ENCODE data around the gene TMEM89. TPM values are rescaled to one million over a fixed set of nuclear protein-coding genes. Genes with fewer than 3 reads are reported as not detected.
A peak's percentile ranks its signal among the peaks of the same experiment; 100 is the strongest.

TMEM89 gene
- total RNA-seq, 4 donors from 2014 or later = not detected

DNA sequence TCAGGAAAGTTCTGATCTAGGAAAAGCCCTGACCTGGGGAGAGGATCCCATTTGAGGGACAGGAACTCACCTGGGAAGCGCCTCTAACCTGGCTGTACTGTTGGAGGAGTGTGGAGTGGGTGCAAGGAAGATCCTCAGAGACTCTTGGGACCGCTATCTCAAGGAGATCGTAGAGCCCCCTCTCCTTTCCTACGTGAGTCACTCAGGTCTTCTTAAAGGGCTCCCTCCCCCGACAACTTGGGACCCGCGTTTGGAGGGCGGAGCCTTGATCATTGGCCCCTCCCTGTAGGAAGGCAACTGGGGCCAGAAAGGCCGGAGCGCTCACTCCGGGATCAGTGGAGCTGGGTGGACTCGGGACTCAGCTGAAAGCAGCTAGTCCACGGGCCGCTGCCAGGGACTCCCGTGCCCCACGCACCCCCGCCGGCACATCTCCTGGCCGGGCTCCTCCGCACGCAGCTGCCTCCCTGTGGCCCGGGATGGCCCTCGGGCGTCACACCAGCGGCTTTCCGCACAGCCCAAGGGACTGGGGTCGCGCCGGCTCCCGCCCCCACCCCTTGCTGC, 13.2 kb upstream of the TMEM89 start:
- 3 to 9% methylated on average over 7 to 28 of the region's 30 CpGs for WGBS, 2 donors
- peak in 1 of 2 donors; percentile 36 for DNase-seq (ENCODE audit: low spot score in 2 of 2)
- H3K9me3 ChIP-seq = no peaks in the 10 kb centered on the region
- no peak for TF ChIP-seq POLR2A (IDR thresholded peaks at IDR 0.05)
- no peak for TF ChIP-seq EP300 (IDR thresholded peaks at IDR 0.05)
- TF ChIP-seq, protein P1, sequence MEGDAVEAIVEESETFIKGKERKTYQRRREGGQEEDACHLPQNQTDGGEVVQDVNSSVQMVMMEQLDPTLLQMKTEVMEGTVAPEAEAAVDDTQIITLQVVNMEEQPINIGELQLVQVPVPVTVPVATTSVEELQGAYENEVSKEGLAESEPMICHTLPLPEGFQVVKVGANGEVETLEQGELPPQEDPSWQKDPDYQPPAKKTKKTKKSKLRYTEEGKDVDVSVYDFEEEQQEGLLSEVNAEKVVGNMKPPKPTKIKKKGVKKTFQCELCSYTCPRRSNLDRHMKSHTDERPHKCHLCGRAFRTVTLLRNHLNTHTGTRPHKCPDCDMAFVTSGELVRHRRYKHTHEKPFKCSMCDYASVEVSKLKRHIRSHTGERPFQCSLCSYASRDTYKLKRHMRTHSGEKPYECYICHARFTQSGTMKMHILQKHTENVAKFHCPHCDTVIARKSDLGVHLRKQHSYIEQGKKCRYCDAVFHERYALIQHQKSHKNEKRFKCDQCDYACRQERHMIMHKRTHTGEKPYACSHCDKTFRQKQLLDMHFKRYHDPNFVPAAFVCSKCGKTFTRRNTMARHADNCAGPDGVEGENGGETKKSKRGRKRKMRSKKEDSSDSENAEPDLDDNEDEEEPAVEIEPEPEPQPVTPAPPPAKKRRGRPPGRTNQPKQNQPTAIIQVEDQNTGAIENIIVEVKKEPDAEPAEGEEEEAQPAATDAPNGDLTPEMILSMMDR (IDR thresholded peaks at IDR 0.05) = no peak
- peaks cover 0 to 27% (median 19%) of the 10 kb centered on the region in 4 donors for H3K4me1 ChIP-seq
- peak overlapping the region; percentile 10 to 92 (median 76) for H3K27ac ChIP-seq
- H3K27me3 ChIP-seq = no peaks in the 10 kb centered on the region
- H3K36me3 ChIP-seq = peaks cover 0 to 37% (median 0%) of the 10 kb centered on the region in 3 donors
- H3K4me3 ChIP-seq = peak overlapping the region; percentile 68 to 88 (median 80)

DNA sequence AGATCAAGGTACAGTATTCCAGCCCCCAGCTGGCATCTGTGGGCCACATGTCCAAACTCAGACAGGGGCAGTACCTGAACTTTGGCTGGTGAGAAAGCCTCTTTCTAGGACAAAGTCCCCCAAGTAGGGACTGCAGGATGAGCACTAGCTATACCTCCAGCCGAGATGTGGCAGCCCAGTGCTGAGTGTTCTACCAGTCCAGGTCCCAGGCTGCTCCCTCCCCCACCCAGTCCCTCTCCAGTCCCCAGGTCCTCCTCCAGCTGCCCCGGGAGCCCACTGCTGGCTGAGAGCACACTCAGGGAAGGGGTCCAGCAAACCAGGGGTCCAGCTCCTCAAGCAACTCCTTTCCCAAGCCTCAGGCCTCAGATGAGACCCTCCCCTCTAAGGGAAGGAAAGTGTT, 12.2 kb upstream of the TMEM89 start:
- no peaks in the 10 kb centered on the region for H3K27me3 ChIP-seq
- peak overlapping the region in 1 of 4 donors; percentile 75 for H3K27ac ChIP-seq
- WGBS, 2 donors = 82 to 84% methylated on average over 2 of the region's 2 CpGs
- no peak for DNase-seq (ENCODE audit: low spot score in 2 of 2)
- H3K4me3 ChIP-seq = no peak overlapping the region
- H3K4me1 ChIP-seq = peaks cover 0 to 27% (median 19%) of the 10 kb centered on the region in 4 donors
- no peaks in the 10 kb centered on the region for H3K9me3 ChIP-seq
- TF ChIP-seq, protein P1 (IDR thresholded peaks at IDR 0.05) = no peak
- TF ChIP-seq EP300 (IDR thresholded peaks at IDR 0.05) (no peak), POLR2A (IDR thresholded peaks at IDR 0.05) (no peak)
- H3K36me3 ChIP-seq = peaks cover 0 to 45% (median 0%) of the 10 kb centered on the region in 3 donors

DNA sequence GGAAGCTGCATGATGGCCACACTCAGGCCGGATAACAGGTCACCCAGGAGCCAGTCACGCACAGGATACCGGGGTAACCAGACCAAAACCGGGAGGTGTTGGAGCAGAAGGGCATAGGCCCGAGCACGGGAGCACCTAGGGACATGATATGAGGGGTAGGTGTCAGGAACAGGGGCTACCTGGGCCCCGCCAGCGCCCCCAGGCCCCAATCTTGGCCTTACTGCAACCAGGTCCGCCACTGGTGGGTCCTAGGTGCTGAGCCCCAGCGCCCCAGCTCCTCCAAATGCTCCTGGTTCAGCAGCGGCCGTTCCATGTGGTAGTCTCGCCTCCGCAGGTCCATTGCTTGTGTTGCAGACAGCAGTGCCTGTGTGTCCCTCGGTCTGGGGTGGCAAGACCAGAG, 11.7 kb upstream of the TMEM89 start:
- Histone ChIP-seq H3K4me3 (no peak overlapping the region), H3K9me3 (no peaks in the 10 kb centered on the region), H3K36me3 (peaks cover 0 to 50% (median 0%) of the 10 kb centered on the region in 3 donors), H3K4me1 (peaks cover 0 to 27% (median 19%) of the 10 kb centered on the region in 4 donors), H3K27me3 (no peaks in the 10 kb centered on the region), H3K27ac (no peak overlapping the region)
- DNase-seq (ENCODE audit: low spot score in 2 of 2) = no peak
- 91 to 95% methylated on average over 15 of the region's 15 CpGs for WGBS, 2 donors
- TF ChIP-seq EP300 (IDR thresholded peaks at IDR 0.05) (no peak), POLR2A (IDR thresholded peaks at IDR 0.05) (no peak)
- TF ChIP-seq, protein P1 (IDR thresholded peaks at IDR 0.05) = no peak

DNA sequence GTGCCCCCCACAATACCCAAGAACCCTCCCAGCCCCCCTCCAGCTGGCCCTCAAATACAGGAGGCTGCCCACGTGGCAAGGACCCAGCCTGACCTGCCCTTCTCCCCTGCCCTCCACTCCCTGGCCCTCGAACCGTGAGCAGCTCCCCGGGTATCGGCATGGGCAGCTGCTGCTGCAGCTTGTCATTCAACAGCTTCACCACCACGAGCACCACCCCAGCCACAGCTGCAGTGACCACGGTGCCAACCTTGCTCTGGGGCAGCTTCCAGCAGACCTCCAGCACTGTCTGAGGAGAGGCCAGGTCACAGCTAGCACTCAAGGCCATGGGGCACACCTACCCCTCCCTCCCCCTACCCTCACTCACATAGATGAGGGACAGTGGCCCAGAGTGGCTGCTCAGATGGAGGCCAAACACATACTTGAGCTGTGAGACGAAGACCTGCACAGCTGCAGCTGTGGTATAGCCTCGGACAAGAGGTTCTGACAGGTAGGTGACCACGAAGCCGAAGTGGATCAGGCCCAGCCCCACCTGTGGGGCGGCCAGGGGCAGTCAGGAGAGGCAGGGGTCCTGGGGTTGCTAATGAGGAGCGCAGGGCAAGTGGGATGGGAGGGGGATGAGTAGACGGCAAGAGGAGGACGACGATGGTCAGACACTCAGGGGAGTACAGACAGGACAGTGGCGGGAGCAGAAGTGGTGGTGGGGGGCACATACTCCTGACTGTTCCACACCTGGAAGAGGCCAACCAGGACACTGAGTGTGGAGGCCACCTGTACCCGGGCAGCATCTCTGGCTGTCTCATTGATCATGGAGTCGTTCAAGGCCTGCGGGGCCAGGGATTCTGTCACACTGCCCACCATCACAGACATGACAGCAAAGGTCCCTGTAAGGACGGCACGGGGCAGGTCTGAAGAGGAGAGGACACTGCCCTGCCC, 10.2 kb upstream of the TMEM89 start:
- Histone ChIP-seq H3K27me3 (no peaks in the 10 kb centered on the region), H3K9me3 (no peaks in the 10 kb centered on the region), H3K27ac (no peak overlapping the region), H3K4me3 (no peak overlapping the region), H3K4me1 (peaks cover 0 to 27% (median 19%) of the 10 kb centered on the region in 4 donors), H3K36me3 (peaks cover 0 to 65% (median 0%) of the 10 kb centered on the region in 3 donors)
- 85 to 90% methylated on average over 22 of the region's 22 CpGs for WGBS, 2 donors
- TF ChIP-seq EP300 (IDR thresholded peaks at IDR 0.05) = no peak
- TF ChIP-seq, protein P1 (IDR thresholded peaks at IDR 0.05) = no peak
- TF ChIP-seq POLR2A (IDR thresholded peaks at IDR 0.05) = no peak
- DNase-seq (ENCODE audit: low spot score in 2 of 2) = no peak

DNA sequence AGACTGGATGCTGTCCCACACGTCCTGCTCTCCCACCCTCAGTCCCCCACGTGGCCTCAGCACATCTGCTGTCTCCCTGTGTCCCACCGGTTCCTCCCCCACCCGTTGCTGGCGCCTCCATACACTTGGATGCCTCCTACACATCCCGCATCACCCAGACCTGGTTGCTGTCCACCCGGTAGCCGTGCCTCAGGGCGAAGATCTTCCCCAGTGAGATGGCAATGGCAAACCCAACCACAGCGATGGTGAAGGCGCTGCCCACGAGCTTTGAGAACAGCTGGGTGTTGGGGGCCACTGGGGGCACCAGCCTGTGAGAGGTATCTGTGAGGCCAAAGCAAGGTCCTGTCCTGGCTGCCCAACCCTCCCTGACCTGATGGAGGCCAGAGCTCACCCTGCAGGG, 9.3 kb upstream of the TMEM89 start:
- H3K4me3 ChIP-seq = no peak overlapping the region
- peaks cover 0 to 18% (median 13%) of the 10 kb centered on the region in 4 donors for H3K4me1 ChIP-seq
- TF ChIP-seq, protein P1 (IDR thresholded peaks at IDR 0.05) = no peak
- TF ChIP-seq POLR2A (IDR thresholded peaks at IDR 0.05) (no peak), EP300 (IDR thresholded peaks at IDR 0.05) (no peak)
- H3K9me3 ChIP-seq = no peaks in the 10 kb centered on the region
- WGBS, 2 donors = 80 to 92% methylated on average over 12 of the region's 12 CpGs
- no peak for DNase-seq (ENCODE audit: low spot score in 2 of 2)
- H3K27me3 ChIP-seq = no peaks in the 10 kb centered on the region
- peaks cover 0 to 74% (median 0%) of the 10 kb centered on the region in 3 donors for H3K36me3 ChIP-seq
- H3K27ac ChIP-seq = no peak overlapping the region
